Calu3 (cell line): Measurements from ENCODE around the gene CCL20. TPM values are rescaled to one million over a fixed set of nuclear protein-coding genes. Genes with fewer than 3 reads are reported as not detected.

Source experiments
- BruUV-seq: library from RNA; stranded (reverse); fragments of 400-500 nt; replicated peaks from 2 replicates; lab custom pipeline; 2021; lab: Mats Ljungman, UMichigan
- CTCF ChIA-PET: fragments of 300-600 bp; sonication (Branson Sonifier 250); formaldehyde crosslinking; loops from one replicate; lab custom pipeline; 2022; ENCODE audit warnings: antibody characterized with exemption; lab: Charles Lee
- DNase-seq: peaks from one replicate; pipeline ENCODE4 v3.0.0; 2022
- H3K27ac Mint-ChIP-seq: one replicate; pipeline ENCODE4 v1.8.0; 2022; ENCODE audit warnings: mixed read lengths; ENCODE audit not compliant: unreplicated experiment
- H3K27me3 Mint-ChIP-seq: one replicate; pipeline ENCODE4 v1.8.0; 2022; ENCODE audit warnings: mixed read lengths; ENCODE audit not compliant: unreplicated experiment
- H3K36me3 Mint-ChIP-seq: one replicate; pipeline ENCODE4 v1.8.0; 2022; ENCODE audit warnings: mild to moderate bottlenecking, moderate library complexity, mixed read lengths; ENCODE audit not compliant: insufficient read depth, unreplicated experiment
- H3K4me1 Mint-ChIP-seq: one replicate; pipeline ENCODE4 v1.8.0; 2022; ENCODE audit warnings: mild to moderate bottlenecking, low read depth, mixed read lengths; ENCODE audit not compliant: unreplicated experiment
- H3K4me3 Mint-ChIP-seq: one replicate; pipeline ENCODE4 v1.8.0; 2022; ENCODE audit warnings: mild to moderate bottlenecking, low read depth, moderate library complexity, mixed read lengths; ENCODE audit not compliant: unreplicated experiment
- H3K9me3 Mint-ChIP-seq: one replicate; pipeline ENCODE4 v1.8.0; 2022; ENCODE audit warnings: low read depth, mixed read lengths; ENCODE audit not compliant: unreplicated experiment
- CTCF ChIP-seq: fragments of 200-600 bp; IDR thresholded peaks from one replicate; pipeline ENCODE4 v1.8.0; 2022; ENCODE audit warnings: antibody characterized with exemption; ENCODE audit not compliant: unreplicated experiment
- intact Hi-C: fragments of 100-400 bp; cut with micrococcal nuclease; formaldehyde crosslinking; loops from one replicate; pipeline ENCODE4 v1.10.0; 2022; ENCODE audit not compliant: unreplicated experiment
- total RNA-seq: library from RNA; stranded (reverse); gene quantifications from 2 replicates; pipeline ENCODE4 v1.2.3, GENCODE V29; 2022

CCL20 gene
- total RNA-seq, 1 experiment from 2014 or later: 39.9 TPM

- CTCF ChIA-PET: interaction anchor here (0.6 to 1.7 kb wide), 4 partner anchors 10 to 35 kb away, joined by 3 to 4 read pairs (median 4); partner anchors contain the start of gene DAW1
- Mint-ChIP-seq H3K27ac (peak overlapping the region; percentile 7), H3K4me3 (no peak overlapping the region), H3K27me3 (no peaks in the 10 kb centered on the region), H3K4me1 (peaks cover 38% of the 10 kb centered on the region), H3K9me3 (peaks cover 3% of the 10 kb centered on the region), H3K36me3 (peaks cover 6% of the 10 kb centered on the region)
- intact Hi-C loops: no loop called here
- BruUV-seq: no TSS peak
- no peak for TF ChIP-seq CTCF
- DNase-seq: no peak
Observed at GRCh38 chr2:227853204-227853629, 39.6 kb downstream of the CCL20 start.

- peaks cover 3% of the 10 kb centered on the region for H3K9me3 Mint-ChIP-seq
- H3K4me3 Mint-ChIP-seq: no peak overlapping the region
- CTCF ChIA-PET: interaction anchor here (0.6 to 1.7 kb wide), 4 partner anchors 8 to 88 kb away, joined by 3 to 5 read pairs (median 4); partner anchors contain the start of gene DAW1
- peak overlapping the region; percentile 7 for H3K27ac Mint-ChIP-seq
- H3K27me3 Mint-ChIP-seq: no peaks in the 10 kb centered on the region
- H3K4me1 Mint-ChIP-seq: peaks cover 32% of the 10 kb centered on the region
- TF ChIP-seq CTCF: no peak
- H3K36me3 Mint-ChIP-seq: peaks cover under 1% of the 10 kb centered on the region
- no TSS peak for BruUV-seq
- no peak for DNase-seq
- intact Hi-C loops: no loop called here
Observed at GRCh38 chr2:227853765-227854271, 40.2 kb downstream of the CCL20 start.

- intact Hi-C loops: no loop called here
- peaks cover 26% of the 10 kb centered on the region for H3K4me1 Mint-ChIP-seq
- no peaks in the 10 kb centered on the region for H3K36me3 Mint-ChIP-seq
- no peak for DNase-seq
- no peak overlapping the region for H3K27ac Mint-ChIP-seq
- no TSS peak for BruUV-seq
- H3K27me3 Mint-ChIP-seq: no peaks in the 10 kb centered on the region
- TF ChIP-seq CTCF: no peak
- H3K9me3 Mint-ChIP-seq: peaks cover 3% of the 10 kb centered on the region
- CTCF ChIA-PET: no interaction called here
- H3K4me3 Mint-ChIP-seq: no peak overlapping the region
Observed at GRCh38 chr2:227855440-227855839, 41.8 kb downstream of the CCL20 start.

GRCh38 chr2:227856697-227857096 is 43.1 kb downstream of the CCL20 start:
- no peak for TF ChIP-seq CTCF
- CTCF ChIA-PET: no interaction called here
- no peak for DNase-seq
- no peak overlapping the region for H3K4me3 Mint-ChIP-seq
- no peaks in the 10 kb centered on the region for H3K9me3 Mint-ChIP-seq
- no TSS peak for BruUV-seq
- H3K27me3 Mint-ChIP-seq: no peaks in the 10 kb centered on the region
- H3K4me1 Mint-ChIP-seq: peaks cover 33% of the 10 kb centered on the region
- no peaks in the 10 kb centered on the region for H3K36me3 Mint-ChIP-seq
- intact Hi-C loops: no loop called here
- no peak overlapping the region for H3K27ac Mint-ChIP-seq
